A673 (cell line): ENCODE results near the gene NOX4. TPM values are rescaled to one million over a fixed set of nuclear protein-coding genes. Genes with fewer than 3 reads are reported as not detected.

Experiments used
- BruUV-seq: library from RNA; stranded (reverse); fragments of 400-500 nt; replicated peaks from 2 replicates; lab custom pipeline; 2021; lab: Mats Ljungman, UMichigan
- CTCF ChIA-PET: fragments of 300-600 bp; sonication (Branson Sonifier 250); formaldehyde crosslinking; loops from one replicate; lab custom pipeline; 2022; ENCODE audit warnings: antibody characterized with exemption; lab: Charles Lee
- POLR2A ChIA-PET: fragments of 300-600 bp; sonication (Branson Sonifier 250); formaldehyde crosslinking; loops from one replicate; lab custom pipeline; 2022; ENCODE audit warnings: antibody characterized with exemption; ENCODE audit not compliant: low non-redundant PET; lab: Charles Lee
- DNase-seq: peaks from one replicate; pipeline ENCODE4 v3.0.0-alpha.2; 2015; ENCODE audit warnings: low spot score
- H3K27ac ChIP-seq: fragments of 200-600 bp; sonication (generic); 2 replicates; pipeline ENCODE4 v1.5.1; 2016; ENCODE audit warnings: mixed run types, low read depth, mild to moderate bottlenecking, mixed read lengths, antibody characterized with exemption, low read length; ENCODE audit not compliant: poor library complexity, severe bottlenecking
- H3K27me3 ChIP-seq: fragments of 200-600 bp; sonication (generic); replicated peaks from 2 replicates; pipeline ENCODE4 v1.6.1; 2017; ENCODE audit warnings: mixed run types, low read depth, mild to moderate bottlenecking, mixed read lengths, antibody characterized with exemption, low read length; ENCODE audit not compliant: insufficient read depth, poor library complexity
- H3K36me3 ChIP-seq: fragments of 200-600 bp; sonication (generic); 2 replicates; pipeline ENCODE4 v1.6.1; 2016; ENCODE audit warnings: mixed run types, mild to moderate bottlenecking, mixed read lengths, antibody characterized with exemption, low read length; ENCODE audit not compliant: insufficient read depth, poor library complexity, severe bottlenecking
- H3K4me1 ChIP-seq: fragments of 200-600 bp; sonication (generic); 2 replicates; pipeline ENCODE4 v1.6.1; 2017; ENCODE audit warnings: mixed run types, mild to moderate bottlenecking, mixed read lengths, antibody characterized with exemption, low read length; ENCODE audit not compliant: insufficient read depth, poor library complexity, severe bottlenecking
- H3K4me3 ChIP-seq: fragments of 200-600 bp; sonication (generic); 2 replicates; pipeline ENCODE4 v1.5.1; 2016; ENCODE audit warnings: low read depth, mixed run types, mild to moderate bottlenecking, mixed read lengths, low read length; ENCODE audit not compliant: poor library complexity, severe bottlenecking
- H3K9me3 ChIP-seq: fragments of 200-600 bp; sonication (generic); 2 replicates; pipeline ENCODE4 v1.6.1; 2016; ENCODE audit warnings: mixed run types, low read depth, mild to moderate bottlenecking, mixed read lengths, antibody characterized with exemption, low read length; ENCODE audit not compliant: poor library complexity, severe bottlenecking
- EZH2 ChIP-seq: fragments of 200-600 bp; sonication (generic); IDR thresholded peaks from 2 replicates; pipeline ENCODE4 v1.6.1; 2017; ENCODE audit warnings: borderline replicate concordance, low read depth, mild to moderate bottlenecking, mixed read lengths, antibody characterized with exemption, low read length; ENCODE audit not compliant: poor library complexity, severe bottlenecking
- intact Hi-C: fragments of 100-400 bp; cut with micrococcal nuclease; formaldehyde crosslinking; loops from one replicate; pipeline ENCODE4 v1.10.0; 2022; ENCODE audit not compliant: unreplicated experiment
- total RNA-seq: library from RNA; stranded (reverse); gene quantifications from 2 replicates; pipeline ENCODE4 v1.2.3, GENCODE V29; 2021
- TF ChIP-seq, protein P1 (sequence below): fragments of 300-800, 200-600 bp; sonication (generic); conservative IDR thresholded peaks from 2 replicates; pipeline ENCODE4 v1.5.1; 2017; ENCODE audit warnings: low read depth, mild to moderate bottlenecking, antibody characterized with exemption, low read length, moderate library complexity, mixed read lengths

NOX4 gene
- total RNA-seq, 1 experiment from 2014 or later: 0.19 TPM

- no peak overlapping the region for H3K4me3 ChIP-seq
- H3K27ac ChIP-seq: no peak overlapping the region
- H3K27me3 ChIP-seq: no peaks in the 10 kb centered on the region
- BruUV-seq: no TSS peak
- POLR2A ChIA-PET: no interaction called here
- no peaks in the 10 kb centered on the region for H3K4me1 ChIP-seq
- intact Hi-C loops: no loop called here
- no peak for TF ChIP-seq EZH2
- TF ChIP-seq, protein P1, sequence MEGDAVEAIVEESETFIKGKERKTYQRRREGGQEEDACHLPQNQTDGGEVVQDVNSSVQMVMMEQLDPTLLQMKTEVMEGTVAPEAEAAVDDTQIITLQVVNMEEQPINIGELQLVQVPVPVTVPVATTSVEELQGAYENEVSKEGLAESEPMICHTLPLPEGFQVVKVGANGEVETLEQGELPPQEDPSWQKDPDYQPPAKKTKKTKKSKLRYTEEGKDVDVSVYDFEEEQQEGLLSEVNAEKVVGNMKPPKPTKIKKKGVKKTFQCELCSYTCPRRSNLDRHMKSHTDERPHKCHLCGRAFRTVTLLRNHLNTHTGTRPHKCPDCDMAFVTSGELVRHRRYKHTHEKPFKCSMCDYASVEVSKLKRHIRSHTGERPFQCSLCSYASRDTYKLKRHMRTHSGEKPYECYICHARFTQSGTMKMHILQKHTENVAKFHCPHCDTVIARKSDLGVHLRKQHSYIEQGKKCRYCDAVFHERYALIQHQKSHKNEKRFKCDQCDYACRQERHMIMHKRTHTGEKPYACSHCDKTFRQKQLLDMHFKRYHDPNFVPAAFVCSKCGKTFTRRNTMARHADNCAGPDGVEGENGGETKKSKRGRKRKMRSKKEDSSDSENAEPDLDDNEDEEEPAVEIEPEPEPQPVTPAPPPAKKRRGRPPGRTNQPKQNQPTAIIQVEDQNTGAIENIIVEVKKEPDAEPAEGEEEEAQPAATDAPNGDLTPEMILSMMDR: no peak
- DNase-seq: no peak
- no peaks in the 10 kb centered on the region for H3K36me3 ChIP-seq
- no peaks in the 10 kb centered on the region for H3K9me3 ChIP-seq
- CTCF ChIA-PET: no interaction called here
Measured at GRCh38 chr11:89477175-89477574, 14.0 kb downstream of the NOX4 start.

- H3K27me3 ChIP-seq: no peaks in the 10 kb centered on the region
- H3K9me3 ChIP-seq: no peaks in the 10 kb centered on the region
- H3K27ac ChIP-seq: no peak overlapping the region
- intact Hi-C loops: no loop called here
- BruUV-seq: no TSS peak
- H3K4me3 ChIP-seq: no peak overlapping the region
- no peaks in the 10 kb centered on the region for H3K36me3 ChIP-seq
- no peak for TF ChIP-seq EZH2
- TF ChIP-seq, protein P1: no peak
- ChIA-PET POLR2A (no interaction called here), CTCF (no interaction called here)
- DNase-seq: no peak
- peaks cover 9% of the 10 kb centered on the region for H3K4me1 ChIP-seq
Measured at GRCh38 chr11:89463266-89463780, 27.9 kb downstream of the NOX4 start.

DNA sequence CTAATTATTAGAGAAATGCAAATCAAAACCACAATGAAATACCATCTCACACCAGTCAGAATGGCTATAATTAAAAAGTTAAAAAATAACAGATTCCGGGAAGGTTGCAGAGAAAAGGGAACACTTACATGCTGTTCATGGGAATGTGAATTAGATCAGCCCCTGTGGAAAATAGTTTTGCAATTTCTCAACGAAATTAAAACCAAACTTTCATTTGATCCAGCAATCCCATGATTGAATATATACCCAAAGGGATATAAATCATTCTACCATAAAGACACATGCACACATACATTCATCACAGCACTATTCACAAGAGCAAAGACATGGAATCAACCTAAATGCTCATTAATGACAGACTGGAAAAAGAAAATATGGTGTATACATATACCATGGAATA is 32.5 kb downstream of the NOX4 start:
- no TSS peak for BruUV-seq
- TF ChIP-seq EZH2: no peak
- TF ChIP-seq, protein P1: no peak
- H3K4me1 ChIP-seq: no peaks in the 10 kb centered on the region
- H3K4me3 ChIP-seq: no peak overlapping the region
- POLR2A ChIA-PET: no interaction called here
- no peaks in the 10 kb centered on the region for H3K9me3 ChIP-seq
- no peaks in the 10 kb centered on the region for H3K27me3 ChIP-seq
- CTCF ChIA-PET: no interaction called here
- DNase-seq: no peak
- intact Hi-C loops: no loop called here
- no peak overlapping the region for H3K27ac ChIP-seq
- no peaks in the 10 kb centered on the region for H3K36me3 ChIP-seq
